Stomach (tissue), 9 donors: ENCODE data around the gene MAP3K2. TPM values are rescaled to one million over a fixed set of nuclear protein-coding genes. Genes with fewer than 3 reads are reported as not detected.

ENCODE experiments used
- DNase-seq, 2 donors: peaks; one replicate each; pipeline versions ENCODE4 v3.0.0 to v3.0.0-alpha.2; 2013 to 2019
- H3K27ac ChIP-seq, 5 donors: fragments of 200-600 bp in 4 of 5; sonication (generic) in 4 of 5; one replicate each; pipeline ENCODE4 v1.5.1; 2013 to 2019; ENCODE audit warnings: mild to moderate bottlenecking in 1 of 5, moderate library complexity in 1 of 5
- H3K27me3 ChIP-seq, 3 donors: fragments of 200-600 bp; sonication (generic); one replicate each; pipeline ENCODE4 v1.5.1; 2017 to 2019; ENCODE audit warnings: mixed run types in 1 of 3
- H3K36me3 ChIP-seq, 4 donors: fragments of 200-600 bp; sonication (generic); 1 replicate in 3 of 4; 2 replicates in 1 of 4; pipeline ENCODE4 v1.5.1; 2016 to 2019
- H3K4me1 ChIP-seq, 4 donors: fragments of 200-600 bp; sonication (generic); one replicate each; pipeline ENCODE4 v1.5.1; 2016 to 2019
- H3K4me3 ChIP-seq, 4 donors: fragments of 200-600 bp; sonication (generic) in 3 of 4; one replicate each; pipeline ENCODE4 v1.5.1; 2016 to 2019; ENCODE audit warnings: mild to moderate bottlenecking in 1 of 4
- H3K9me3 ChIP-seq, 4 donors: fragments of 200-600 bp; sonication (generic); one replicate each; pipeline ENCODE4 v1.5.1; 2016 to 2019
- EP300 ChIP-seq: sonication (generic); formaldehyde crosslinking; IDR thresholded peaks from one replicate; pipeline ENCODE4 v1.6.1; 2017; ENCODE audit warnings: antibody characterized with exemption
- POLR2A ChIP-seq, 4 donors: fragments of 450-650 bp; IDR thresholded peaks; one replicate each; pipeline ENCODE4 v1.6.1; 2016; ENCODE audit warnings: antibody characterized with exemption in 4 of 4, control low read depth in 2 of 4, mild to moderate bottlenecking in 1 of 4, moderate library complexity in 1 of 4
- POLR2AphosphoS5 ChIP-seq, 3 donors: sonication (generic); formaldehyde crosslinking; IDR thresholded peaks; one replicate each; pipeline ENCODE4 v1.6.1; 2016; ENCODE audit warnings: antibody characterized with exemption in 3 of 3
- WGBS, 5 donors: extraction: QIAGEN DNeasy Blood & Tissue Kit in 3 of 5; methylation state at CpG; one replicate each; pipeline versions ENCODE4 v1.1.5 to v1.1.7; 2013 to 2018; 5-methylcytosine and 5-hydroxymethylcytosine counted together
- intact Hi-C: fragments of 100-400 bp; cut with DNase I; formaldehyde crosslinking; loops from one replicate; pipeline ENCODE4 v1.15.1; 2023; ENCODE audit warnings: low total_unique reads
- polyA plus RNA-seq, 3 donors: library from polyadenylated mRNA; stranded (reverse); fragments of 200-250 nt; gene quantifications; one replicate each; pipeline ENCODE4 v1.2.3, GENCODE V29; 2013
- total RNA-seq, 5 donors: library from RNA; depleted of rRNA; stranded (reverse); fragments of >200 nt; gene quantifications; one replicate each; pipeline versions ENCODE4 v1.1.0 to v1.2.3, GENCODE V29; 2014 to 2016
- TF ChIP-seq, protein P1 (sequence below), 7 experiments: fragments of 450-650 bp in 4 of 7; fragments of 200-600 bp in 3 of 7; sonication (generic) in 3 of 7; IDR thresholded peaks; one replicate each; pipeline ENCODE4 v1.5.1; 2016 to 2019; ENCODE audit warnings: antibody characterized with exemption in 7 of 7, control low read depth in 2 of 7, mild to moderate bottlenecking in 1 of 7
- donor health status: healthy with polysubstance abuse.
- donor health status: Bipolar disorder and iron deficiency.
- donor health status: healthy.

Gene MAP3K2
- total and polyA plus RNA-seq, 8 donors, result 3.8 to 141 (median 55.6) TPM

- WGBS, 5 donors, result 75 to 77% (median 76%) methylated on average over 5 of the region's 5 CpGs
Observed at GRCh38 chr2:127362971-127363370, 24.8 kb downstream of the MAP3K2 start.

DNA sequence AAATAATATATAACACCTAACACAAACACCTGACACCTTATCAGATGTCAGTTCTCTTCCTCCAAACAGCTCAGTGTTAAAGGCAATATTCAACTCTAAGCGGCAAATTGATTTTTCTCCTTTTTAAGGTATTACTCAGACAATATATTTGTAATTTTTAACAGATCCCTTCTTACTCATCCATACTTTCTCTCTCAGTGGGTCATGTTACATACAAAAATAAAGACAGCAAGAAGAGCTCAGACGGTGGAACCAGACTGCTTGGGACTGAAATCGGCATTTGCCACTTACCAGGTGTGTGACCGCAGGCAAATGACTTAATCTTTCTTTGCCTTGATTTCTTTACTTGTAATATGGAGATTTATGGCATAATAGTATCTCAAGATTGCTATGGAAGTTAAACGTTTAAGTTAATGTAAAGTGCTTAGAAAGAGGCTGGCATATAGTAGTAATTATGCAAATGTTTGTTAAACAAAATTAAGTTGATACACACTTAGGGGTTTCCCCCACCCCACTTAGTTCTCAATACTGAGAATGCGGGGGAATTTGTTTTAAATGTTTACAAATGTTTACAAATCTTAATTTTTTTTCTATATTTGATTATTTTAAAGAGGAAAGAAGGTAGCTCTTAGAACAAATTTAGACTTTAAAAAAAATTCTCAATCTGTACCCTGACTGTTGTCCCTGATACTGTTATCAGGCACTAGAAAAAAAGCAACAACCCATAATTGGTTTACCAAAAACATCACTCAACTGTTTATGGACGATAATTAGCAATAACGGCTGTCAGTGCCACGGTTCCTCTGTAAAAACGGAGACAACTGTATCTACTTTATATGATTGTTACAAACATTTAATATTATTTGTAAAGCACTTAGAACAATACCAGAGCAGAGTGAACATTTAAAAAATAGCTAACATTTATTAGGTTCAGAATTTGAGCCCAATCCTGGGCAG is 25.6 kb downstream of the MAP3K2 start:
- intact Hi-C loops, result no loop called here
- TF ChIP-seq POLR2AphosphoS5 (IDR thresholded peaks at IDR 0.05), result no peak
- no peak for DNase-seq
- H3K9me3 ChIP-seq, result no peaks in the 10 kb centered on the region
- peaks cover 0 to 74% (median 40%) of the 10 kb centered on the region in 4 donors for H3K4me1 ChIP-seq
- H3K27ac ChIP-seq, result no peak overlapping the region
- H3K4me3 ChIP-seq, result no peak overlapping the region
- no peaks in the 10 kb centered on the region for H3K36me3 ChIP-seq
- WGBS, 5 donors, result 75 to 79% (median 76%) methylated on average over 10 of the region's 10 CpGs
- H3K27me3 ChIP-seq, result no peaks in the 10 kb centered on the region

More at GRCh38 chr2:127362971-127363370, 24.8 kb downstream of the MAP3K2 start:
- no peaks in the 10 kb centered on the region for H3K27me3 ChIP-seq
- intact Hi-C loops, result no loop called here
- no peaks in the 10 kb centered on the region for H3K9me3 ChIP-seq
- no peaks in the 10 kb centered on the region for H3K36me3 ChIP-seq
- TF ChIP-seq POLR2A (IDR thresholded peaks at IDR 0.05), result no peak
- TF ChIP-seq, protein P1, sequence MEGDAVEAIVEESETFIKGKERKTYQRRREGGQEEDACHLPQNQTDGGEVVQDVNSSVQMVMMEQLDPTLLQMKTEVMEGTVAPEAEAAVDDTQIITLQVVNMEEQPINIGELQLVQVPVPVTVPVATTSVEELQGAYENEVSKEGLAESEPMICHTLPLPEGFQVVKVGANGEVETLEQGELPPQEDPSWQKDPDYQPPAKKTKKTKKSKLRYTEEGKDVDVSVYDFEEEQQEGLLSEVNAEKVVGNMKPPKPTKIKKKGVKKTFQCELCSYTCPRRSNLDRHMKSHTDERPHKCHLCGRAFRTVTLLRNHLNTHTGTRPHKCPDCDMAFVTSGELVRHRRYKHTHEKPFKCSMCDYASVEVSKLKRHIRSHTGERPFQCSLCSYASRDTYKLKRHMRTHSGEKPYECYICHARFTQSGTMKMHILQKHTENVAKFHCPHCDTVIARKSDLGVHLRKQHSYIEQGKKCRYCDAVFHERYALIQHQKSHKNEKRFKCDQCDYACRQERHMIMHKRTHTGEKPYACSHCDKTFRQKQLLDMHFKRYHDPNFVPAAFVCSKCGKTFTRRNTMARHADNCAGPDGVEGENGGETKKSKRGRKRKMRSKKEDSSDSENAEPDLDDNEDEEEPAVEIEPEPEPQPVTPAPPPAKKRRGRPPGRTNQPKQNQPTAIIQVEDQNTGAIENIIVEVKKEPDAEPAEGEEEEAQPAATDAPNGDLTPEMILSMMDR (IDR thresholded peaks at IDR 0.05), result no peak
- TF ChIP-seq POLR2AphosphoS5 (IDR thresholded peaks at IDR 0.05), result no peak
- no peak for TF ChIP-seq EP300
- no peak for DNase-seq
- peaks cover 0 to 80% (median 46%) of the 10 kb centered on the region in 4 donors for H3K4me1 ChIP-seq
- H3K27ac ChIP-seq, result no peak overlapping the region
- H3K4me3 ChIP-seq, result no peak overlapping the region

GRCh38 chr2:127360242-127360641 is 27.5 kb downstream of the MAP3K2 start:
- H3K4me3 ChIP-seq, result no peak overlapping the region
- H3K9me3 ChIP-seq, result no peaks in the 10 kb centered on the region
- no peaks in the 10 kb centered on the region for H3K27me3 ChIP-seq
- no peak for DNase-seq
- TF ChIP-seq POLR2AphosphoS5 (IDR thresholded peaks at IDR 0.05) (no peak), POLR2A (IDR thresholded peaks at IDR 0.05) (no peak), EP300 (no peak)
- TF ChIP-seq, protein P1 (IDR thresholded peaks at IDR 0.05), result no peak
- H3K4me1 ChIP-seq, result peaks cover 0 to 59% (median 30%) of the 10 kb centered on the region in 4 donors
- WGBS, 5 donors, result 79 to 88% (median 85%) methylated on average over 2 of the region's 2 CpGs
- H3K36me3 ChIP-seq, result no peaks in the 10 kb centered on the region
- no peak overlapping the region for H3K27ac ChIP-seq
- intact Hi-C loops, result no loop called here

- Histone ChIP-seq H3K36me3 (no peaks in the 10 kb centered on the region), H3K4me3 (no peak overlapping the region), H3K27me3 (no peaks in the 10 kb centered on the region), H3K4me1 (peaks cover 0 to 62% (median 30%) of the 10 kb centered on the region in 4 donors), H3K9me3 (no peaks in the 10 kb centered on the region), H3K27ac (no peak overlapping the region)
- DNase-seq, result no peak
- intact Hi-C loops, result no loop called here
- TF ChIP-seq POLR2A (IDR thresholded peaks at IDR 0.05) (no peak), EP300 (no peak), POLR2AphosphoS5 (IDR thresholded peaks at IDR 0.05) (no peak)
- TF ChIP-seq, protein P1 (IDR thresholded peaks at IDR 0.05), result no peak
- 55 to 76% (median 66%) methylated on average over 5 of the region's 5 CpGs for WGBS, 5 donors
Observed at GRCh38 chr2:127359520-127359919, 28.3 kb downstream of the MAP3K2 start.
